Erythroblast (primary cell): ENCODE results near the gene DTD1.
"Not testable (repeated sequence)": the region's sequence is repeated elsewhere in the genome, so short reads cannot be mapped to it uniquely, and the experiment has no call there.

Experiments
- DNase-seq, 2 experiments: peaks; one replicate each; lab custom pipeline; 2025; lab: John Stamatoyannopoulos, UW
- GATA1 ChIP-seq: IDR thresholded peaks from 2 replicates; pipeline ENCODE4 v1.6.1; 2011; ENCODE audit warnings: low read depth, mild to moderate bottlenecking, control low read depth, low read length, moderate library complexity
- POLR2A ChIP-seq: IDR thresholded peaks from 2 replicates; pipeline ENCODE4 v1.6.1; 2011; ENCODE audit warnings: mild to moderate bottlenecking, low read length

Gene DTD1

DNA sequence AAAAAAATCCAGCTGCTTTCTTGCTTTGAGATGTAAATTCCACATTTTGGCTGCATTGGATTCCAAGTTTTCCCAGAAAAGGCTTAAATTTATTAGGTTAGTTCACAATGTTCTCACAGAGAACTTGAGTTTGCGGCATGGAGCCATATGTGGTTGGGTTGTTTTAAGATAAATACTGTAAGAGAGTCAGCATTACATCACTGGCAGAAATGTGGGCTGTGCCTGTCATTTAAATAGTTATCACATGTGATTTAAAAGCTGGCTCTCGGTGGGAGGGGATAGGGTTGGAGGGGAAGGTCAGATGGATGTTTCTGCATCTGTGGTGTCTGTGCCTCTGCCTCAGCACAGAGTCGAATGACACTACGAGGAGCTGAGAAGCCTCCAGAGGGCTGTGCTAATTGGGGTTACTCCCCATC lies 151.9 kb downstream of the DTD1 start:
- no peak for TF ChIP-seq GATA1
- no peak for TF ChIP-seq POLR2A
- no peak for DNase-seq

- TF ChIP-seq GATA1: no peak
- no peak for TF ChIP-seq POLR2A
- DNase-seq: no peak
Observed at GRCh38 chr20:18740726-18741125, 152.9 kb downstream of the DTD1 start.

DNA sequence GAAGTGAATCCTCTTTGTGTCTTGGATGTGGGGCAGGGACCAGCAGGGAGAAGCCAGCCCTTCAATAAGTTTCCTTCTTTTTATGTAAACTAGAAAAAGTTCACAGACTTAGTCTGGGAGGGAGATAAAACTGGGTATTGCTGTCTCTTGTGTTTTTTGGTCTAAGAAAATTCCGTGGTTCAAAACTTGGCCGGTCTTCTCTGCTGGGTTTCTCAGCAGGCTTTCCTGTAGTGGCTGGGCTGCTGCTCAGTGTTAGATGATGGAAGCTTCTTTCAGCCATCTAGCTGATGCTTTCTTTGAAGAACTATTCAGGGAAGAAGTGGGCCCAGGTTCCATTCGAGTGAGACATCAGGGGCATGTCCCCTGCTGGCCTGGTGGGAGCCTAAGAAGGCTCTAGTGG lies 155.0 kb downstream of the DTD1 start:
- no peak for TF ChIP-seq GATA1
- no peak for TF ChIP-seq POLR2A
- DNase-seq: no peak

DNA sequence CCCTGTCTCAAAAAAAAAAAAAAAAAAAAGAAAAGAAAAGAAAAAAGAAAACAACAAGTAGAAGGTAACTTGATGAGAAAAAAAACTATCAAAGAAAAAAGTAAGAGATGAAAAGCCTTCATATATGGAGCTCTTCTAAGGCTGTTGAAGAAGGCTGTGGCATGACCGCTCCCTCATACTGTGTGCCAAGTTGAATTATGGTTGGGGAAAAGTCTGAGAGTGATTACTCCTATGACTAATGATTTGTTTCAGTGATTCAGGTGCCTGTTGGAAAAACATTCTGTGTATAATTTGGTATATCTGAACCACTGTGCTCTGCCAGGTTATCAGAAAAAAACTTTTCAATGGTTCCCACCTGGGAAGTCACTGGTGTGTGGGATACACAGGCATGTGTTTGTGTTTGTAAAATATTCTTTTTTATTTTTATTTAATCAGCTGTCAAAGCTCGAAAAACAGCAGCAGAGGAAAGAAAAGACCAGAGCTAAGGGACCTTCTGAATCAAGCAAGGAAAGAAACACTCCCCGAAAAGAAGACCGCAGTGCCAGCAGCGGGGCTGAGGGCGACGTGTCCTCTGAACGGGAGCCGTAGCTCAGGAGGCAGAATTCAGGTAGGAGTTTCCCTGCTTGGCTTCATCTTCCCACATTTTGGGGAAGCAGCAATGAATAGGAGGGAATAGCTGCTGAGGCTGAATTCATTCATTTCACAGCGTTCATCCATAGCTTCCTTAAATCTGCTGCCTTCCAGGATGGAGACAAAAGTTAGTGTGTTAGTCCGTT lies 156.0 kb downstream of the DTD1 start:
- TF ChIP-seq GATA1: no peak
- no peak for TF ChIP-seq POLR2A
- DNase-seq: no peak

DNA sequence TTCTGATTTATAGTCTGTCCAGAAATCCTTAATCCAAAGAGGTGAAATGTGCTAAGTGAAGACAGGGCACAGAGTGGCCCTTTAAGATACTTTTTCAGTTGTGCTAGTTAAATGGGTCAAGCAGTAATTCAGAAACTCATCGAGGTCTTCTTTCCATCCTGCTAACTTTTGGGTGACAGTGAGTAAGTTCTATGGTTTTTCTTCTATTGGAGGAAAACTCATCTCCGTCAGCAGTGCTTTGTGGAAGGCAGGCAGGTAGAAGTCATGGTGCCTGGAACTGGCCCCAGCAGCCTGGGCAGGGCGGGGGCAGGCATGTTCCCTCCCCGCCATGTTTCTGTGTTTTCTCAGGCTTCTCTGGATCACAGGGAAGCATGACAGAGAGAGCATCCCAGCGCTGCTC lies 159.2 kb downstream of the DTD1 start:
- no peak for TF ChIP-seq POLR2A
- no peak for TF ChIP-seq GATA1
- DNase-seq: no peak

DNA sequence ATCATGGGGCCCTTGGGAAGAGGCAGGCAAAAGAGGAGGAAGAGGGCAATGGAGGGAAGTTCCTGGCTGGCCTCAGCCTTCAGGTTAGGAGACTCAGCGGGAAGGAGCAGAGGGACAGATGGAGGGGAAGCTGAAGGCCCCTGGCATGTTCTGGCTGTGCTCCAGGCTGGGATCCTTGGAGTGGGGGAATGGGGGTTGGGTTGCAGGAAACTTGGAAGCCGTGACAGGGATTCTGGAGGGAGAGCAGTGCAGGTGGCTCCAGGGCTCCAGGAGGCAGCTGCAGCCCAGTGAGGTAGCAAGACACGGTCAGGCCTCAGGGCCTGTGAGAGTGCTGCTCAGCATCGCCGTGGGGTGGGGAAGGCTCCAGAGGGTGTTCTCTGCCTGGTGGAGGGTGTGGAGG lies 161.1 kb downstream of the DTD1 start:
- DNase-seq: no peak
- TF ChIP-seq POLR2A (no peak), GATA1 (no peak)

DNA sequence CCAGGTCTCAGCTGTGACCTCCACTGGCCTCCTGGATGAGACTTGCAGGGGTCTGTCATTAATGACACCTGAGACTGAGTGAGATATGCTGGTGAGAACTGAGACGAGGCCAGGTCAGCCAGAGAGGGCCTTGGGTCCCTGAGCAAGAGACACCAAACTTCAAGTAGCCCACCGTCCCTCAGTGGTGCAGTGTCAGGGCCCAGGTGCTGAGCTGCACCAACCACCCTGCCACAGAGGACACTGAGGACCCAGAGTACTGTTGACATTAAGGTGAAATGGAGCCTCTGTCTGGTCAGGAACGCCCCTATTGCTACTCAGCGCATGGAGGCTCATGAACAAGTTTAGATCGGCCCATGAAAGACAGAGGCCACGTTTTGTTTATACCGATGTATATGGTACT lies 161.7 kb downstream of the DTD1 start:
- TF ChIP-seq GATA1 (no peak), POLR2A (no peak)
- no peak for DNase-seq

- no peak for DNase-seq
- TF ChIP-seq GATA1 (no peak), POLR2A (no peak)
Observed at GRCh38 chr20:18750735-18751134, 162.9 kb downstream of the DTD1 start.

- DNase-seq: no peak
Observed at GRCh38 chr20:18754030-18754652, 166.3 kb downstream of the DTD1 start.

GRCh38 chr20:18754653-18755045 lies 166.8 kb downstream of the DTD1 start:
- no peak for DNase-seq
- TF ChIP-seq GATA1: no peak
- TF ChIP-seq POLR2A: no peak

More at GRCh38 chr20:18754030-18754652, 166.3 kb downstream of the DTD1 start:
- TF ChIP-seq GATA1: no peak
- TF ChIP-seq POLR2A: no peak

GRCh38 chr20:18760852-18761251 lies 173.0 kb downstream of the DTD1 start:
- DNase-seq: not testable (repeated sequence)

DNA sequence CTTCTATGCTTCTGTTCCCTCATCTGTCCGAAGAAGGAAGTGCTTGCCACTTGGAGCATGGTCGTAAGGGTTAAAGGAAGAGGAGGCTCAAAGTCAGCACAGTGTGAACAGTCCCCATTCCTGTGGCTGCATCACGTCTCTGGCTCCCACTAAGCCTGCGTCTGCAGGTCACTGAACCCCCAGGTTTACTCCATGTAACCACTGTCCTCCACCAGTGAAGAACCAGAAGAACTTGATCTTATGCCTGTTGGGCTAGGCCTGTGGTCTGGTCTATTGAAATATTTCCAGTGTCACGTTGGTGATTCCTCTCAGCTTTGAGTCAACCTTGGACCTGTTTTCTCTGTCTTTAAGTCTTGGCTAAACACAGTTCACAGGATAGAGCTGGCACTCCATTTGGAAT lies 179.8 kb downstream of the DTD1 start:
- TF ChIP-seq POLR2A (no peak), GATA1 (no peak)
- no peak for DNase-seq

- TF ChIP-seq POLR2A: no peak
- no peak for TF ChIP-seq GATA1
- DNase-seq: no peak
Observed at GRCh38 chr20:18773566-18773965, 185.7 kb downstream of the DTD1 start.

DNA sequence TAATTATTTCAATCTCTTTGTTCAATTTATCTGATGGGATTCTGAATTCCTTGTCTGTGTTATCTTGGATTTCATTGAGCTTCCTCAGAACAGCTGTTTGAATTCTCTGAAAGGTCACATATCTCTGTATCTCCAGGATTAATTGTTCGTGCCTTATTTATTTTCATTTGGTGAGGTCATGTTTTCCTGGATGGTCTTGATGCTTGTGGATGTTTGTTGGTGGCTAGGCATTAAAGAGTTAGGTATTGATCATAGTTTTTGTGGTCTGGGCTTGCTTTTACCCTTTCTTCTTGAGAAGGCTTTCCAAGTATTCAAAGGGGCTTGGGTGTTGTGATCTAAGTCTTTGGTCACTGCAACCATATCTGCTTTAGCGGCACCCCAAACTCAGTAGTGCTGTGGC lies 186.4 kb downstream of the DTD1 start:
- DNase-seq: no peak
- TF ChIP-seq POLR2A: no peak
- no peak for TF ChIP-seq GATA1

GRCh38 chr20:18775633-18776032 lies 187.8 kb downstream of the DTD1 start:
- DNase-seq: no peak

More at GRCh38 chr20:18775633-18776032, 187.8 kb downstream of the DTD1 start:
- TF ChIP-seq POLR2A (no peak), GATA1 (no peak)
